CD14-positive monocyte (primary cell): ENCODE measurements around the gene TFB1M. TPM values are rescaled to one million over a fixed set of nuclear protein-coding genes. Genes with fewer than 3 reads are reported as not detected.

Experiments
- DNase-seq, 3 donors: peaks; one replicate each; pipeline ENCODE4 v3.0.0-alpha.2; 2011 to 2022
- H2AFZ ChIP-seq: 2 replicates; pipeline ENCODE4 v1.6.0; 2012; ENCODE audit warnings: mild to moderate bottlenecking, low read depth, low read length, inconsistent platforms; ENCODE audit not compliant: insufficient read depth, poor library complexity, severe bottlenecking
- H3K27ac ChIP-seq, 2 donors: 1 replicate in 1 of 2; 2 replicates in 1 of 2; pipeline ENCODE4 v1.5.1; 2012 to 2013; ENCODE audit warnings: low read length in 2 of 2, control low read depth in 1 of 2, inconsistent platforms in 1 of 2, low read depth in 1 of 2, mild to moderate bottlenecking in 1 of 2
- H3K27me3 ChIP-seq, 2 donors: one replicate each; pipeline versions ENCODE4 v1.6.0 to v1.6.1; 2011 to 2013; ENCODE audit warnings: low read length in 2 of 2; ENCODE audit not compliant: control insufficient read depth in 2 of 2, insufficient read depth in 2 of 2
- H3K36me3 ChIP-seq, 2 donors: replicated peaks in 1 of 2; 1 replicate in 1 of 2; 2 replicates in 1 of 2; pipeline versions ENCODE4 v1.5.1 to v1.6.1; 2012 to 2013; ENCODE audit warnings: low read length in 2 of 2, control low read depth in 1 of 2, inconsistent platforms in 1 of 2, mild to moderate bottlenecking in 1 of 2; ENCODE audit not compliant: insufficient read depth in 2 of 2, control insufficient read depth in 1 of 2
- H3K4me1 ChIP-seq, 2 donors: 1 replicate in 1 of 2; 2 replicates in 1 of 2; pipeline versions ENCODE4 v1.5.1 to v1.6.1; 2012 to 2013; ENCODE audit warnings: low read length in 2 of 2, control low read depth in 1 of 2, inconsistent platforms in 1 of 2, mild to moderate bottlenecking in 1 of 2, moderate library complexity in 1 of 2; ENCODE audit not compliant: insufficient read depth in 2 of 2, control insufficient read depth in 1 of 2
- H3K4me2 ChIP-seq: replicated peaks from 2 replicates; pipeline ENCODE3; 2012; ENCODE audit warnings: low read length, moderate library complexity, mild to moderate bottlenecking; ENCODE audit not compliant: poor library complexity, severe bottlenecking; ENCODE audit errors: extremely low read depth
- H3K4me3 ChIP-seq, 3 experiments: fragments of 200-600 bp in 1 of 3; sonication (generic) in 1 of 3; replicated peaks in 1 of 3; 1 replicate in 2 of 3; 2 replicates in 1 of 3; pipeline ENCODE4 v1.5.1; 2011 to 2013; ENCODE audit warnings: low read length in 3 of 3, mild to moderate bottlenecking in 3 of 3, control low read depth in 2 of 3, low read depth in 2 of 3, inconsistent platforms in 1 of 3, moderate library complexity in 1 of 3
- H3K79me2 ChIP-seq: 2 replicates; pipeline ENCODE4 v1.6.0; 2012; ENCODE audit warnings: mild to moderate bottlenecking, control low read depth, inconsistent platforms, low read length, moderate library complexity; ENCODE audit not compliant: insufficient read depth
- H3K9ac ChIP-seq: 2 replicates; pipeline ENCODE4 v1.6.0; 2017; ENCODE audit warnings: low read length, mild to moderate bottlenecking; ENCODE audit not compliant: insufficient read depth, poor library complexity, severe bottlenecking
- H3K9me3 ChIP-seq, 2 donors: replicated peaks in 1 of 2; 1 replicate in 1 of 2; 2 replicates in 1 of 2; pipeline versions ENCODE4 v1.5.1 to v1.6.1; 2012 to 2013; ENCODE audit warnings: low read length in 2 of 2, control low read depth in 1 of 2; ENCODE audit not compliant: control insufficient read depth in 1 of 2, insufficient read depth in 1 of 2
- H4K20me1 ChIP-seq: 2 replicates; pipeline ENCODE4 v1.6.0; 2012; ENCODE audit warnings: mild to moderate bottlenecking, low read length, control low read depth, moderate library complexity; ENCODE audit not compliant: insufficient read depth
- H3K27ac Mint-ChIP-seq, 7 donors: one replicate each; pipeline ENCODE4 v1.8.0; 2020; ENCODE audit warnings: mild to moderate bottlenecking in 7 of 7, mixed read lengths in 7 of 7, moderate library complexity in 6 of 7, inconsistent platforms in 2 of 7
- H3K27me3 Mint-ChIP-seq, 3 donors: one replicate each; pipeline ENCODE4 v1.8.0; 2021 to 2022; ENCODE audit warnings: low read depth in 3 of 3, mild to moderate bottlenecking in 3 of 3, mixed read lengths in 3 of 3, moderate library complexity in 3 of 3, inconsistent platforms in 1 of 3
- H3K36me3 Mint-ChIP-seq, 2 donors: one replicate each; pipeline ENCODE4 v1.8.0; 2020; ENCODE audit warnings: mixed read lengths in 2 of 2, inconsistent platforms in 1 of 2, mild to moderate bottlenecking in 1 of 2
- H3K4me1 Mint-ChIP-seq: one replicate; pipeline ENCODE4 v1.8.0; 2020; ENCODE audit warnings: mild to moderate bottlenecking, mixed read lengths
- H3K4me3 Mint-ChIP-seq, 2 donors: one replicate each; pipeline ENCODE4 v1.8.0; 2020; ENCODE audit warnings: mild to moderate bottlenecking in 2 of 2, mixed read lengths in 2 of 2, moderate library complexity in 1 of 2
- H3K9me3 Mint-ChIP-seq, 7 donors: one replicate each; pipeline ENCODE4 v1.8.0; 2020 to 2022; ENCODE audit warnings: mixed read lengths in 7 of 7, mild to moderate bottlenecking in 6 of 7, moderate library complexity in 6 of 7, inconsistent platforms in 2 of 7
- WGBS: methylation state at CpG from one replicate; pipeline ENCODE4 v1.1.5; 2013; ENCODE audit warnings: missing lambda C conversion rate; ENCODE audit not compliant: insufficient coverage; 5-methylcytosine and 5-hydroxymethylcytosine counted together
- intact Hi-C, 2 donors: fragments of 100-400 bp; cut with micrococcal nuclease; formaldehyde crosslinking; loops; one replicate each; pipeline versions ENCODE4 v1.15.0 to v1.15.1; 2023
- polyA plus RNA-seq, 3 donors: library from polyadenylated mRNA; depleted of rRNA in 1 of 3; unstranded in 2 of 3; stranded (reverse) in 1 of 3; fragments of 300-500 nt in 2 of 3; fragments of >200 nt in 1 of 3; fragmentation: Illumina TruSeq in 2 of 3; gene quantifications; 1 replicate in 2 of 3; 2 replicates in 1 of 3; pipeline ENCODE4 v1.2.3, GENCODE V29; 2012 to 2021
- TF ChIP-seq, protein P1 (sequence below): fragments of 200-600 bp; IDR thresholded peaks from one replicate; pipeline ENCODE4 v1.8.0; 2022; ENCODE audit warnings: antibody characterized with exemption, mild to moderate bottlenecking

Gene TFB1M
- polyA plus RNA-seq, 3 donors, result 4.8 to 5.4 (median 4.8) TPM

- Mint-ChIP-seq H3K27ac (peak overlapping the region; percentile 60 to 86 (median 79)), H3K4me3 (peak overlapping the region; percentile 50 to 81), H3K9me3 (no peaks in the 10 kb centered on the region), H3K27me3 (no peaks in the 10 kb centered on the region), H3K4me1 (peaks cover 29% of the 10 kb centered on the region), H3K36me3 (no peaks in the 10 kb centered on the region)
- 6% methylated on average over 4 of the region's 4 CpGs for WGBS
- Histone ChIP-seq H3K27me3 (no peaks in the 10 kb centered on the region), H3K4me3 (peak overlapping the region; percentile 37 to 90 (median 75)), H3K36me3 (no peaks in the 10 kb centered on the region), H3K27ac (peak overlapping the region in 1 of 2 donors; percentile 52), H3K79me2 (no peaks in the 10 kb centered on the region), H3K4me2 (peak overlapping the region; percentile 80), H3K4me1 (peaks cover 20 to 23% of the 10 kb centered on the region in 2 donors), H2AFZ (peak overlapping the region; percentile 19), H4K20me1 (no peaks in the 10 kb centered on the region), H3K9me3 (no peaks in the 10 kb centered on the region), H3K9ac (no peak overlapping the region)
- peak; percentile 41 to 63 (median 59) for DNase-seq
- intact Hi-C loops, result loop anchor here in 1 of 2 donors (10.0 kb wide), 3 partner anchors 105 to 1705 kb away; no protein-coding TSS in a partner anchor
- TF ChIP-seq, protein P1, sequence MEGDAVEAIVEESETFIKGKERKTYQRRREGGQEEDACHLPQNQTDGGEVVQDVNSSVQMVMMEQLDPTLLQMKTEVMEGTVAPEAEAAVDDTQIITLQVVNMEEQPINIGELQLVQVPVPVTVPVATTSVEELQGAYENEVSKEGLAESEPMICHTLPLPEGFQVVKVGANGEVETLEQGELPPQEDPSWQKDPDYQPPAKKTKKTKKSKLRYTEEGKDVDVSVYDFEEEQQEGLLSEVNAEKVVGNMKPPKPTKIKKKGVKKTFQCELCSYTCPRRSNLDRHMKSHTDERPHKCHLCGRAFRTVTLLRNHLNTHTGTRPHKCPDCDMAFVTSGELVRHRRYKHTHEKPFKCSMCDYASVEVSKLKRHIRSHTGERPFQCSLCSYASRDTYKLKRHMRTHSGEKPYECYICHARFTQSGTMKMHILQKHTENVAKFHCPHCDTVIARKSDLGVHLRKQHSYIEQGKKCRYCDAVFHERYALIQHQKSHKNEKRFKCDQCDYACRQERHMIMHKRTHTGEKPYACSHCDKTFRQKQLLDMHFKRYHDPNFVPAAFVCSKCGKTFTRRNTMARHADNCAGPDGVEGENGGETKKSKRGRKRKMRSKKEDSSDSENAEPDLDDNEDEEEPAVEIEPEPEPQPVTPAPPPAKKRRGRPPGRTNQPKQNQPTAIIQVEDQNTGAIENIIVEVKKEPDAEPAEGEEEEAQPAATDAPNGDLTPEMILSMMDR, result no peak
These were observed 5.6 kb upstream of the TFB1M start for GRCh38 chr6:155319902-155320301.

DNA sequence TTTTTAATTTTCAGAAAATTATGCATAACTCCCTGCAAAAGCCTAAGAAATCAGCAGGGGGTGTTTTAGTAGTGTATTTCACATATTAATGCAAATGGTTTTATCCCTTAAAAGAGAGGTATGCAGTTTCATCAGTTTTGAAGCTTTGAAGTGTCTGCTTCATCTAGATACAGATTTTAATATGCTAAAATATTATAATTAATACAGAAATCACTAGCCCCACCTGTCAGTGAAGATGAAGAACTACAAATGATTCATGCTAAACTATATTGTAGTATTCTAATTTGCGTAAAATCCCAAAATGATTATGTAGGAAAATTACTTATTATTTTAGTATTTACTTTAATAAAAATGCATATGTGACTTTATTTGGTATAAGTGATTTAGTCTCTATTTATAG, 2.9 kb upstream of the TFB1M start:
- Histone ChIP-seq H3K4me3 (no peak overlapping the region), H3K27ac (no peak overlapping the region), H2AFZ (no peak overlapping the region), H3K9me3 (no peaks in the 10 kb centered on the region), H4K20me1 (no peaks in the 10 kb centered on the region), H3K9ac (no peak overlapping the region), H3K36me3 (no peaks in the 10 kb centered on the region), H3K4me2 (no peak overlapping the region), H3K79me2 (peaks cover 11% of the 10 kb centered on the region), H3K4me1 (peaks cover 30 to 39% of the 10 kb centered on the region in 2 donors), H3K27me3 (no peaks in the 10 kb centered on the region)
- WGBS, result no CpG with 5 or more reads among the region's 1 CpG
- H3K36me3 Mint-ChIP-seq, result peaks cover 0 to 2% of the 10 kb centered on the region in 2 donors
- H3K9me3 Mint-ChIP-seq, result no peaks in the 10 kb centered on the region
- no peak overlapping the region for H3K4me3 Mint-ChIP-seq
- H3K27ac Mint-ChIP-seq, result no peak overlapping the region
- intact Hi-C loops, result loop anchor here in 1 of 2 donors (10.0 kb wide), 1 partner anchor 1708 kb away; no protein-coding TSS in a partner anchor
- TF ChIP-seq, protein P1, result peak; percentile 37
- peaks cover 38% of the 10 kb centered on the region for H3K4me1 Mint-ChIP-seq
- DNase-seq, result peak in 1 of 3 donors; percentile 18
- H3K27me3 Mint-ChIP-seq, result no peaks in the 10 kb centered on the region
